Nephron progenitor cell (in vitro differentiated cells): Measurements from ENCODE around the gene KIRREL1.
A peak's percentile ranks its signal among the peaks of the same experiment; 100 is the strongest.

Experiments used
- DNase-seq: peaks from one replicate; pipeline ENCODE4 v3.0.0; 2021
- H3K27ac Mint-ChIP-seq: 2 replicates; pipeline ENCODE4 v1.8.0; 2021; ENCODE audit warnings: mild to moderate bottlenecking, moderate library complexity, mixed read lengths
- H3K27me3 Mint-ChIP-seq: 2 replicates; pipeline ENCODE4 v1.8.0; 2021; ENCODE audit warnings: mild to moderate bottlenecking, low read depth, mixed read lengths; ENCODE audit not compliant: poor library complexity
- H3K36me3 Mint-ChIP-seq: 2 replicates; pipeline ENCODE4 v1.8.0; 2021; ENCODE audit warnings: low read depth, mixed read lengths
- H3K4me1 Mint-ChIP-seq: 2 replicates; pipeline ENCODE4 v1.8.0; 2021; ENCODE audit warnings: mixed read lengths
- H3K4me3 Mint-ChIP-seq: 2 replicates; pipeline ENCODE4 v1.8.0; 2021; ENCODE audit warnings: mild to moderate bottlenecking, moderate library complexity, mixed read lengths
- H3K9me3 Mint-ChIP-seq: 2 replicates; pipeline ENCODE4 v1.8.0; 2021; ENCODE audit warnings: mild to moderate bottlenecking, moderate library complexity, mixed read lengths
- TF ChIP-seq, protein P1 (sequence below): fragments of 200-600 bp; sonication (generic); IDR thresholded peaks from 2 replicates; pipeline ENCODE4 v1.5.0; 2021; ENCODE audit warnings: antibody characterized with exemption

The KIRREL1 gene

DNA sequence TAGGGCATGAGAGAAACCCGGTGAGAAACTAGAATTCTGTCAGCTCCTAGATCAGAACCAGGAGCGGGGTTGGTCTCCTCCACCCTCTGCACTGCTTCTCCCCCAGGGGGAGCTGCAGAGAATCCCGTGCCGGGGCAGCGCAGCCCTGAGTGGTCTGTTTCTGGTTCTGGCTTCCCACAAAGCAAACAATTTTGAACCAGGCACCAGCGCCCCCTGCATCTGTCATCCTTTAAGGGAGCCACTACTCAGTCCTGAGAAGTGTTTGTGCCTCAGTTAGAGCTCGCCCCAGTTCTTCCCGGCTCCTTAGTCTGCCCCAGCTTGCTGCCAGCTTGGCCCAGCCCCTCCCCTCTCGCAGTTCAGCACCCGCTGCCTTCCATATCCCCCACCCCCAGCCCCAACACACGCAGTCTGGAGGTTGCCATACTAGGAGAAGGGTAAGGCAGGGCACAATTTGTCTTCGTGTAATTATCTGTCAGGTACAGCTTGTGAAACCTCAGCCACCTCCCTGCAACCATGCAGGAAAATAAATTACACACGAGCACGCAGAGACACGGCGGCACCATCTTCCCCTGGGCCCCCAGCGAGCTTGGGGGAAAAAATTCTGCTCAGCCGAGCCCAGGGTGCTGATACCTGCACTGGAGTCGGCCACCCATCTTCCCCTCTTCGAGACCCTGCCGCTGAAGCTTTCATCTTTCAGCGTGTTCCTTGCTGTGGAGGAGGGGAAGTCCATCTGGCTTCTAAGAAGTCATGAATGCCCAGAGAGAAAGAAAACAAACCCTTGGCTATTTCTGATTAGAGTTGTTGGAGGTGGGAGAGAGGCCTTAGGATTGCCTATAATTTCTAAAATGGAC, 124.6 kb downstream of the KIRREL1 start:
- H3K27ac Mint-ChIP-seq = peak overlapping the region; percentile 46
- H3K4me1 Mint-ChIP-seq = peaks cover 76% of the 10 kb centered on the region
- no peaks in the 10 kb centered on the region for H3K36me3 Mint-ChIP-seq
- H3K4me3 Mint-ChIP-seq = peak overlapping the region; percentile 77
- H3K27me3 Mint-ChIP-seq = peaks cover 17% of the 10 kb centered on the region
- peak; percentile 75 for DNase-seq
- TF ChIP-seq, protein P1, sequence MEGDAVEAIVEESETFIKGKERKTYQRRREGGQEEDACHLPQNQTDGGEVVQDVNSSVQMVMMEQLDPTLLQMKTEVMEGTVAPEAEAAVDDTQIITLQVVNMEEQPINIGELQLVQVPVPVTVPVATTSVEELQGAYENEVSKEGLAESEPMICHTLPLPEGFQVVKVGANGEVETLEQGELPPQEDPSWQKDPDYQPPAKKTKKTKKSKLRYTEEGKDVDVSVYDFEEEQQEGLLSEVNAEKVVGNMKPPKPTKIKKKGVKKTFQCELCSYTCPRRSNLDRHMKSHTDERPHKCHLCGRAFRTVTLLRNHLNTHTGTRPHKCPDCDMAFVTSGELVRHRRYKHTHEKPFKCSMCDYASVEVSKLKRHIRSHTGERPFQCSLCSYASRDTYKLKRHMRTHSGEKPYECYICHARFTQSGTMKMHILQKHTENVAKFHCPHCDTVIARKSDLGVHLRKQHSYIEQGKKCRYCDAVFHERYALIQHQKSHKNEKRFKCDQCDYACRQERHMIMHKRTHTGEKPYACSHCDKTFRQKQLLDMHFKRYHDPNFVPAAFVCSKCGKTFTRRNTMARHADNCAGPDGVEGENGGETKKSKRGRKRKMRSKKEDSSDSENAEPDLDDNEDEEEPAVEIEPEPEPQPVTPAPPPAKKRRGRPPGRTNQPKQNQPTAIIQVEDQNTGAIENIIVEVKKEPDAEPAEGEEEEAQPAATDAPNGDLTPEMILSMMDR = peak; percentile 52
- H3K9me3 Mint-ChIP-seq = no peaks in the 10 kb centered on the region

DNA sequence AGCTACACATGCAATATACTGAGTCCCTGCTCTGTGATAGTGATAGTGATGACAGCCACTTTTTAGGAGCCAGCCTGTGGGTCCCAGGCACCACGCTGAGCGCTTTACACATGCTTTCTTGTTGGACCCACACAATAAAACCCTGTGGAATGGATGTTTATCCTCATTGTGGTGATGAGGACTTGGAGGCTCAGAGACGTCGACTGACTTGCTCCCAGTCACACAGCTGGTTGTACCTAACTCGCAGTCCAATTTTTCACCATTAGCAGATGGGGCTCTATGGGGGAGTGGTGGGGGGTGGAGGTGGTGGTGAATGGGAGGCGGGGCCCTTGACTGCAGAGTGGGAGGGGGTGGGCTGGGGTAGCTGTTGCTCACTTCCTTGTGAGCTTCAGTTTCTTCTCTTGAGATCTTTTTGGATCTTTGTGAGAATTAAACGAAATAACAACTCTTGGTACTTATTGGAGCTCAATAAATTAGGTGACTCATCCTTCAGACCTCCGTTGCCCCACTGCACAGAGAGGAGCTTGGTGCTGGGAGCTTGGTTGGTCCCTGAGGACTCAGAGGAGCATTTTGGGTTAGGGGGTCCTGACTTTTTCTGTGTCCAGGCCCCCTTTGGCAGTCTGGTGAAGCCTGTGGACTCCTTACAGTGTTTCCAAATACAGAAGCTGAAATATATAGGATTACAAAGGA, 125.4 kb downstream of the KIRREL1 start:
- peak overlapping the region; percentile 77 for H3K4me3 Mint-ChIP-seq
- peaks cover 23% of the 10 kb centered on the region for H3K27me3 Mint-ChIP-seq
- H3K4me1 Mint-ChIP-seq = peaks cover 77% of the 10 kb centered on the region
- TF ChIP-seq, protein P1 = no peak
- H3K36me3 Mint-ChIP-seq = no peaks in the 10 kb centered on the region
- peak overlapping the region; percentile 46 for H3K27ac Mint-ChIP-seq
- H3K9me3 Mint-ChIP-seq = no peaks in the 10 kb centered on the region
- no peak for DNase-seq

DNA sequence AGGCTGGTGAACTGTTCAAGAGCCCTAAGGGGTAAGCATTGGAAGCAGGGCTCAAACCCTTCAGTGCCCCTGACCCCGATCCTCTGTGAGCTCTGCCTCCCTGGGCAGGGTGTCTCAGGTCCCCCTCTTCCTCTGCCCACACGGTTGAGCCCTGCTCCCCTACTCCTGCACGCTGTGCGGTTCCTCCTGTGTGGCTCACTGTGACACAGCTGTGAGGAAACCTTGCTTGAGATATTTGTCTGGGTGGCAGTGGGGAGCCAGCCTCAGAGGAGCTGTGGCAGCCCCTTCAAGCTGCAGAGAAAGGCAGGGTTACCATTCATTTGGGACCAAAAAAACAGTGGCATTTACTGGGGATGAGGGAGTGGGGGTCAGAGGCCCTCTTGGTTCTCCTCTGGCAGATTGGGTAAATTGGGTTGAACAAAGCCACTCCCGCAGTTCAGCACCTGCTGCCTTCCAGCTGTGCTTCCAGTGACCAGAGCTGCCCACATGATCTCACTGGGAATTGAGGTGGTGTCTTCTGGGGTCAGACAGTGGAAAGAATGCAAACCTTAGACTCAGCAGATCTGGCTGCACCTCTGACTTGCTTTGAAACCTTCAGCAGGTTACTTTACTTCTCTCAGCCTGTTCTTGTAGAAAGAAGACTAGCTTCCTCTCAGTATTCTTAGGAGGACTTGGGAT, 126.7 kb downstream of the KIRREL1 start:
- peaks cover 24% of the 10 kb centered on the region for H3K27me3 Mint-ChIP-seq
- no peaks in the 10 kb centered on the region for H3K36me3 Mint-ChIP-seq
- no peak for DNase-seq
- peaks cover 85% of the 10 kb centered on the region for H3K4me1 Mint-ChIP-seq
- H3K4me3 Mint-ChIP-seq = no peak overlapping the region
- H3K27ac Mint-ChIP-seq = no peak overlapping the region
- TF ChIP-seq, protein P1 = no peak
- no peaks in the 10 kb centered on the region for H3K9me3 Mint-ChIP-seq

DNA sequence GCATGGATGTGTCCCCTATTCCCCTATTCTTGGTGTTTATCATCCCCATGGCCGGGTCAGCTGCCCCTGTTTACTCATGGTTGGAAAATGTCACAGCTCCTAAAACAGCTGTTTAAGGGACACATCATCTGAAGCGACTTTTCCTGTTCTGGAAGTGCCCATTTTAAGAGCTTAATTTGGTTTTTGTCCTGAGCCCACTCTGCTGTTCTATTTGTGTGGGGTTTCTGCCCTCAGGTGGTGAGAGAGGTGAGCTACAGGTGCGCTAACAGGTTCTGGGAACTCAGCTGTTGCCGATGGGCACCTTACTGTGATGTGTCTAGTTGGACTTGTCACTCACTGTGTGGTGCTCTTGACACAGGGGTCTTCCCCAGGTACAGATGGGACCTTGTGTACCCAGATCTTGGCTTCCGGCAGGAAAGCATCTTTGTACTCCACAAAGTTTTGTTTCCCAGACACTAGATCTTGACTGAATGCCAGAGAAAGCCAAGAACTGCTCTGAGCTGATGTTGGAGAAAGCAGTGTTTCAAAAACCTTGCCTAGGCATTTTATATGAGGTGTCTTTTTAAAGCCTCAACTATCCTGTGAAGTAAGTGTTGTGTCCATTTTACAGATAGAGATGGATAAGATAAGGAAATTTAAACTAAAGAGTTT, 128.3 kb downstream of the KIRREL1 start:
- no peaks in the 10 kb centered on the region for H3K36me3 Mint-ChIP-seq
- no peak overlapping the region for H3K27ac Mint-ChIP-seq
- TF ChIP-seq, protein P1 = peak; percentile 72
- H3K9me3 Mint-ChIP-seq = no peaks in the 10 kb centered on the region
- H3K4me3 Mint-ChIP-seq = no peak overlapping the region
- peaks cover 75% of the 10 kb centered on the region for H3K4me1 Mint-ChIP-seq
- H3K27me3 Mint-ChIP-seq = peaks cover 15% of the 10 kb centered on the region
- peak; percentile 55 for DNase-seq

DNA sequence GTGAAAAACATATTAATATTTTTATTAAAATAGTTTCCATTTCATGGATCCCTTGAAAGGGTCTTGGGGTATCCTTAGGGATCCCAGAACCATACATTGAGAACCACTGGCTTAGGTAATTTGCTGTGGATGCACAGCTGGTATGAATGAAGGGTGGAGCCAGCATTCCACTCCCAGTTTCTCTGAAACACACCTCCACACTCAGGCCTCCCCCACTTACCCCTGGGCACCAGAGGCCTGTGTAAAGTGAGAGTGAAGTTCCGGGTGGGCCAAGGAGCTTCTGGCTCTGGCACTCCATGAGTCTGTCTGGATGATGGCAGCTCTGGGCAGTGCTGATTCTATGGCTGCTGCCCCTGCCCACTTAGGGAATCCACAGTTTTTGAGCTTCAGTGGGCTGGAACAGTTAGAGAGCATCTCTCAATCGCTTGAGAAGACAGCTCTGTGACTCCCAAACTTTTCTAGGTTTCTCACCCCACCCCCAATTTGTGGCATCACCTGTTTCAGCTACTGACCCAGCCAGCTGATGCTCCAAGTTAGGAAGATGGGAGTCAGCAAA, 129.5 kb downstream of the KIRREL1 start:
- TF ChIP-seq, protein P1 = no peak
- Mint-ChIP-seq H3K4me1 (peaks cover 66% of the 10 kb centered on the region), H3K36me3 (no peaks in the 10 kb centered on the region), H3K27me3 (peaks cover 20% of the 10 kb centered on the region), H3K4me3 (no peak overlapping the region), H3K27ac (no peak overlapping the region), H3K9me3 (no peaks in the 10 kb centered on the region)
- DNase-seq = no peak
